LNCAP (cell line): ENCODE data around the gene MAN2A1.

Experiments used
- CTCF ChIP-seq: fragments of 450-650 bp; IDR thresholded peaks from 2 replicates; pipeline ENCODE4 v1.5.1; 2017; ENCODE audit warnings: mild to moderate bottlenecking

Gene MAN2A1

GRCh38 chr5:109852371-109853155, 162.8 kb downstream of the MAN2A1 start:
- TF ChIP-seq CTCF = no peak

DNA sequence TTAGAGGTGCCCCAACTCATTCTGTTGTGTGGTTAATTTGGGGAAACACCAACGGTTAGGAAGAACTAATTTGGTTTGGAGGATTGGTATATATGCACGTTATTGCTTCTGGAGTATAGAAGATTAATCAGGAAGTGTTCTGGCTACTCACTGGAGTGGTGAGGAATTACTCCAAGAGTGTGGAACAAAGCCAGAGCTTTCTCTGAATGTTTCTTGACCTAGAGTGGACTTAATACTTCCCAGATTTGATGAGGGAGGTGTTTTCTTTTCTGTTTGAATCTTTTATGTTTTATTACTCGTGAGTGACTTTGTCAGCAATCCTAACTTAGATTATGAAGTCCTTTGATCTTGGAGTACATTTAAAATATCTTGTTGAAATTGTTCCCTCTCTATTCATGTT, 163.7 kb downstream of the MAN2A1 start:
- TF ChIP-seq CTCF = no peak

DNA sequence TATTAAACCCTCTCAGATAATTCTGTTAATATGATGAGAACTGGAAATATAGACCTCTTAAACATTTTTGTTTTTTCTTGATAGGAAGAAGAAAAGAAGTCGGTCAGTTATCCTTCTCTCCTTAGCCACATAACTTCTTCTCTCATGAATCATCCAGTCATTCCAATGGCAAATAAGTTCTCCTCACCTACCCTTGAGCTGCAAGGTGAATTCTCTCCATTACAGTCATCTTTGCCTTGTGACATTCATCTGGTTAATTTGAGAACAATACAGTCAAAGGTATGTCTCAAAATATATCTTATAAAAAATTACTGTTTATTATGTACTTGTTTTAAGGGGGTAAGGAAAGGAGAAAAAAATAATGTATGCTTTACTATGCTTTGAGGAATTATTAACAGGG, 165.3 kb downstream of the MAN2A1 start:
- no peak for TF ChIP-seq CTCF

- TF ChIP-seq CTCF = no peak
Measured at GRCh38 chr5:109857405-109858031, 167.8 kb downstream of the MAN2A1 start.

- TF ChIP-seq CTCF = no peak
Measured at GRCh38 chr5:109859537-109859936, 169.8 kb downstream of the MAN2A1 start.

- TF ChIP-seq CTCF = no peak
Measured at GRCh38 chr5:109862301-109862700, 172.6 kb downstream of the MAN2A1 start.

- TF ChIP-seq CTCF = no peak
Measured at GRCh38 chr5:109863752-109864151, 174.0 kb downstream of the MAN2A1 start.
